GM10248 (cell line): ENCODE data around the gene PITPNB.

ENCODE experiments used
- CTCF ChIA-PET: fragments of 300-600 bp; sonication (Branson Sonifier 250); formaldehyde crosslinking; extraction: SDS; loops from one replicate; lab custom pipeline; 2021; ENCODE audit warnings: antibody characterized with exemption; lab: Yijun Ruan, JAX
- POLR2A ChIA-PET: fragments of 350-650 bp; sonication (Branson Sonifier 250); formaldehyde crosslinking; extraction: SDS; loops from one replicate; lab custom pipeline; 2020; ENCODE audit warnings: antibody characterized with exemption; lab: Yijun Ruan, JAX
- DNase-seq: peaks from one replicate; pipeline ENCODE4 v3.0.0; 2012; ENCODE audit errors: extremely low spot score
- CTCF ChIP-seq: IDR thresholded peaks from 2 replicates; pipeline ENCODE4 v1.5.1; 2012; ENCODE audit warnings: mild to moderate bottlenecking, low read depth; ENCODE audit errors: extremely low read depth, missing control alignments, control extremely low read depth

PITPNB gene

GRCh38 chr22:27879923-27880322, 39.1 kb downstream of the PITPNB start:
- DNase-seq = peak; percentile 28
- CTCF ChIA-PET = interaction anchor here (0.7 to 11.2 kb wide), 17 partner anchors 9 to 589 kb away, joined by 3 to 128 read pairs (median 6); no protein-coding TSS in a partner anchor
- POLR2A ChIA-PET = no interaction called here
- TF ChIP-seq CTCF = peak; percentile 45

GRCh38 chr22:27878541-27878940, 40.5 kb downstream of the PITPNB start:
- ChIA-PET POLR2A (no interaction called here), CTCF (interaction anchor here (1.0 to 11.2 kb wide), 10 partner anchors 10 to 564 kb away, joined by 3 to 128 read pairs (median 7); partner anchors contain the start of gene PITPNB)
- no peak for DNase-seq
- TF ChIP-seq CTCF = no peak

GRCh38 chr22:27877501-27877900, 41.6 kb downstream of the PITPNB start:
- DNase-seq = peak; percentile 14
- ChIA-PET POLR2A (no interaction called here), CTCF (interaction anchor here (1.0 to 11.2 kb wide), 6 partner anchors 9 to 565 kb away, joined by 3 to 128 read pairs (median 6); no protein-coding TSS in a partner anchor)
- TF ChIP-seq CTCF = no peak

- ChIA-PET POLR2A (no interaction called here), CTCF (interaction anchor here (1.0 to 11.2 kb wide), 3 partner anchors 12 to 248 kb away, joined by 3 to 128 read pairs (median 3); no protein-coding TSS in a partner anchor)
- no peak for TF ChIP-seq CTCF
- DNase-seq = no peak
Observed at GRCh38 chr22:27876684-27877083, 42.4 kb downstream of the PITPNB start.

- CTCF ChIA-PET = interaction anchor here (1.0 to 11.2 kb wide), 4 partner anchors 12 to 134 kb away, joined by 3 to 128 read pairs (median 3); no protein-coding TSS in a partner anchor
- no peak for TF ChIP-seq CTCF
- POLR2A ChIA-PET = no interaction called here
- no peak for DNase-seq
Observed at GRCh38 chr22:27875951-27876350, 43.1 kb downstream of the PITPNB start.

GRCh38 chr22:27874764-27875163, 44.3 kb downstream of the PITPNB start:
- ChIA-PET CTCF (interaction anchor here (1.0 to 11.2 kb wide), 7 partner anchors 11 to 136 kb away, joined by 3 to 128 read pairs (median 3); partner anchors contain the start of gene PITPNB), POLR2A (no interaction called here)
- TF ChIP-seq CTCF = no peak
- DNase-seq = no peak
